Ishikawa (cell line): ENCODE data around the gene PSMB4.

Experiments used
- CEBPB ChIP-seq: IDR thresholded peaks from 2 replicates; pipeline ENCODE4 v1.6.1; 2012
- CREB1 ChIP-seq: IDR thresholded peaks from 2 replicates; pipeline ENCODE4 v1.6.1; 2012; ENCODE audit warnings: low read depth
- EGR1 ChIP-seq: IDR thresholded peaks from 2 replicates; pipeline ENCODE4 v1.6.1; 2012
- EP300 ChIP-seq: IDR thresholded peaks from 2 replicates; pipeline ENCODE4 v1.6.1; 2012; ENCODE audit warnings: borderline replicate concordance
- FOXM1 ChIP-seq: IDR thresholded peaks from 2 replicates; pipeline ENCODE4 v1.6.1; 2012; ENCODE audit warnings: low read depth, borderline replicate concordance
- MAX ChIP-seq: IDR thresholded peaks from 2 replicates; pipeline ENCODE4 v1.6.1; 2012
- NFIC ChIP-seq: IDR thresholded peaks from 2 replicates; pipeline ENCODE4 v1.6.1; 2012
- RAD21 ChIP-seq: IDR thresholded peaks from 2 replicates; pipeline ENCODE4 v1.6.1; 2012; ENCODE audit warnings: low read depth
- REST ChIP-seq: IDR thresholded peaks from 2 replicates; pipeline ENCODE4 v1.6.1; 2012; ENCODE audit warnings: low read depth, mild to moderate bottlenecking
- TAF1 ChIP-seq: IDR thresholded peaks from 2 replicates; pipeline ENCODE4 v1.6.1; 2012; ENCODE audit warnings: low read depth, mild to moderate bottlenecking
- TCF12 ChIP-seq: IDR thresholded peaks from 2 replicates; pipeline ENCODE4 v1.6.1; 2012; ENCODE audit warnings: low read depth
- TEAD4 ChIP-seq: IDR thresholded peaks from 2 replicates; pipeline ENCODE4 v1.6.1; 2012
- USF1 ChIP-seq: IDR thresholded peaks from 2 replicates; pipeline ENCODE4 v1.6.1; 2012
- YY1 ChIP-seq: IDR thresholded peaks from 2 replicates; pipeline ENCODE4 v1.6.1; 2012; ENCODE audit warnings: low read depth
- ZBTB7A ChIP-seq: IDR thresholded peaks from 2 replicates; pipeline ENCODE4 v1.6.1; 2012; ENCODE audit warnings: low read depth

PSMB4 gene

GRCh38 chr1:151407304-151407703 is 7.9 kb downstream of the PSMB4 start:
- no peak for TF ChIP-seq REST
- TF ChIP-seq TAF1, result no peak
- no peak for TF ChIP-seq USF1
- TF ChIP-seq ZBTB7A, result no peak
- TF ChIP-seq TCF12, result no peak
- no peak for TF ChIP-seq EGR1
- no peak for TF ChIP-seq CEBPB
- TF ChIP-seq NFIC, result no peak
- no peak for TF ChIP-seq CREB1
- TF ChIP-seq YY1, result no peak
- no peak for TF ChIP-seq MAX

GRCh38 chr1:151408891-151409290 is 9.5 kb downstream of the PSMB4 start:
- no peak for TF ChIP-seq EP300
- TF ChIP-seq USF1, result no peak
- TF ChIP-seq NFIC, result no peak
- TF ChIP-seq EGR1, result no peak
- TF ChIP-seq RAD21, result no peak
- TF ChIP-seq TAF1, result no peak
- TF ChIP-seq ZBTB7A, result no peak

- no peak for TF ChIP-seq CEBPB
- no peak for TF ChIP-seq MAX
- no peak for TF ChIP-seq TCF12
- no peak for TF ChIP-seq TEAD4
- no peak for TF ChIP-seq FOXM1
- TF ChIP-seq NFIC, result no peak
- no peak for TF ChIP-seq USF1
- no peak for TF ChIP-seq EP300
- TF ChIP-seq RAD21, result no peak
- TF ChIP-seq YY1, result no peak
- no peak for TF ChIP-seq ZBTB7A
- no peak for TF ChIP-seq EGR1
- TF ChIP-seq CREB1, result no peak
- TF ChIP-seq TAF1, result no peak
- TF ChIP-seq REST, result no peak
Measured at GRCh38 chr1:151411884-151412283, 12.5 kb downstream of the PSMB4 start.

- TF ChIP-seq TEAD4 (peak; percentile 58), USF1 (no peak), CEBPB (peak; percentile 92), REST (no peak), MAX (no peak), YY1 (no peak), NFIC (no peak), EGR1 (no peak), EP300 (no peak), ZBTB7A (no peak)
Measured at GRCh38 chr1:151416231-151416630, 16.9 kb downstream of the PSMB4 start.
